GM21360 (cell line): ENCODE data around the gene NAV3.
A peak's percentile ranks its signal among the peaks of the same experiment; 100 is the strongest.

Source experiments
- ATAC-seq: cut with Tn5 transposase; IDR thresholded peaks from one replicate; pipeline ENCODE4 v1.9.1; 2021; ENCODE audit warnings: mild to moderate bottlenecking, moderate library complexity; ENCODE audit not compliant: unreplicated experiment

The NAV3 gene

DNA sequence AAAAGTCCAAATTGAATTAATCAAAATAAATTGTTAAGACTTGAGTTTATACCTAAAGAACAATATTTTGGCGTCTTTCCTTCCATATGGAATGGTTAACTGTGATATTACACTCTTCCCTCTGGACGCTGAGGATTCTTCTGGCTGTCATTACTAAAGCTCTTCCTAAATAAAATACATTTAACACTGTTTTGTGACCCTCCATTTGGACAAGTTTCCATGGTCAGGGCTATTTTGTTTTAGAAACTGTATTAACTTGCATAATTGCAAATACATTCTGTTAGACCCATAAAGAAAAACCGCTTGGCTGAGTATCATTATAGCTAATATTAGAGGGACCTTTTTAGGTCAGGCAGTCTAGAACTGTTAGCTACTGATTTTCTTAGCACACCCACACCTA is 87.4 kb downstream of the NAV3 start:
- ATAC-seq = no peak

DNA sequence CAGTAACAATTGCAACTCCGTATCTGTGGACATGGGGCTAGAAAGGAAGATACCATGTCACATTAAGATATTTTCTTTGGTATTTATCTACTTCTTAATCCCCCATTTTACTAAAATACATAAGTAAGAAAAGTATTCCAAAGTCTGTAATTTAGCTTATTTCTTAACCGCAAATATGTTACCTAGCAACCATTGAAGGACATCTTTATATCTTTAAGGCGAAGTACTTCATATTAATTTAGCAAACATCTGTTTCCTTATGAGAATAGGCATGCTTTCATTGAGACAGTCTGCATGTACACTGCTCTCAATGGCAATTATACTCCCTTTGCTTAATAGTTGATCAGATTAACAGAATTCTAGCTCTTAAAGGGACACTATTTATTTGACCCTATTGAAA is 88.8 kb downstream of the NAV3 start:
- ATAC-seq = no peak

DNA sequence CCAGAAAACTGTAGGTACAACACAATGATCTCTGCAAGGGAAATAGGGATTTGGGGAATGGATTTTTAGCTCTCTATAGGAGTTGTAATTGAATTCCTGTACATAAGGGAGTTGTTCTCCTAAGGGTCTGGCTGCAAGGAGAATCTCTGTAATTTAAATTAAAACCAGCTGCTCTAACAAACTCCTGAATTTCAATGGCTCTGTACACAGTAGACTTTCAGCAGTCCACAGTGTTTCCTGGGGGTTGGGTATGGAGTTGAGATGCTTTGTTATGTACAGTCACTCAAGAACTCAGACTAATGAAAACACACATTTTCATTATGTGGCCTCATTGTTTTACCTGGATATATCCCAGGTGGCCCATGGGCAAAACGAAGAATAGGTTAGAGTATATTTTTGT is 93.2 kb downstream of the NAV3 start:
- ATAC-seq = no peak

DNA sequence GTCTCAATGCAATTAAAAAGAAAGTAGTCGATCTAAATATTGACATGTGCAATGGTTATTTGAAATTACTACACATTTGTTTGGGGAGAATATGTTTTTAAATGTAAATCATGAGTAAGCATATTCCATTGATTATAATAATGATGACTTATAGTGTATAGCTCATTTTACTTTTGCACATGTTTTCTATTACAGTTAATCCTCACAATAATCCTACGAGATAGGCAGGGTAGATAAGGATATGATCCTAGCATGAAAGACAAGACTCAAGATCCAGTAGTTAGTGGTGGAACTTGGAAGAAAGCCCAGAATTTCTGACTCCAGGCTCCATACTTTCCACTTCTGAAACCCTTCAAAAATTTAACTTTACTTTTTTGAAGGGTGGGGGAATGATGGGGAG is 94.0 kb downstream of the NAV3 start:
- no peak for ATAC-seq

GRCh38 chr12:77925536-77926108 is 94.9 kb downstream of the NAV3 start:
- ATAC-seq = peak; percentile 100

GRCh38 chr12:77928078-77928477 is 97.4 kb downstream of the NAV3 start:
- no peak for ATAC-seq

GRCh38 chr12:77932216-77932615 is 101.5 kb downstream of the NAV3 start:
- no peak for ATAC-seq

DNA sequence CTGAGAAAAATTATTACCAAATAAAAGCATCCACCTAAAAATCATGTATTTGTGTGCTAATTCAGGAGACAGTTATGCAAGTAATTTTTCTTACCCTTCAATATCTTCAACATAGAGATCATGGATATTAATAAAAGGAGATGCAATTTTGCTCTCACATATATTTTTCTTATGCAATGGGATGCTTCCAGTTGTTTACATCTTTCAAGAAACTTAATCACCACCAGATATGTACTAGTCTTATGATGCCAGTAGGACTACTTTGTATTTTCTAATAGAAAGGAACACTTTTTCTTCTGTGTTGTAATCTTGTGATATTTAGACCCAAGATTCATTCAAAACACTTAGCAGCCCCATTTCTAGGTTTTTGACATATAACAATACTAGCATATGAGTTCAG is 107.6 kb downstream of the NAV3 start:
- no peak for ATAC-seq

- no peak for ATAC-seq
These were observed 109.3 kb downstream of the NAV3 start for GRCh38 chr12:77940011-77940423.

DNA sequence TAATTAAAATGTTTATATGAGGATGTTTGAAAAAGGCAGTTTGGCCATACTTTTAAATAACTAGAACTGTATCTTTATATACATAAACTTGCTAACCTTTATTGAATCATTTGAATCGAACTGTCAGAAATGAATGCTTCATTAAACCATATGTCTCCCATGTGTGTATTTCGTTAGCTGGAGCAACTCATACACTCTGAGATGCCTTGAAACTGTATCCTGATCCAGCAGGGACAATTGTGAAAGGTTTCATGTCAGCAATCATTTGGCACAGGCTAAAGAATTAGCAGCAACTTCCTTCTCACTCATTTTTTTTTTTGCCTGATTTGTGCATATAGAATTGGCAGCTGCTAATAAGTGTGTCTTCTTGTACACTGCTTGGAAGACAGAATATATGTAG is 109.9 kb downstream of the NAV3 start:
- no peak for ATAC-seq

GRCh38 chr12:77941401-77941800 is 110.7 kb downstream of the NAV3 start:
- no peak for ATAC-seq

DNA sequence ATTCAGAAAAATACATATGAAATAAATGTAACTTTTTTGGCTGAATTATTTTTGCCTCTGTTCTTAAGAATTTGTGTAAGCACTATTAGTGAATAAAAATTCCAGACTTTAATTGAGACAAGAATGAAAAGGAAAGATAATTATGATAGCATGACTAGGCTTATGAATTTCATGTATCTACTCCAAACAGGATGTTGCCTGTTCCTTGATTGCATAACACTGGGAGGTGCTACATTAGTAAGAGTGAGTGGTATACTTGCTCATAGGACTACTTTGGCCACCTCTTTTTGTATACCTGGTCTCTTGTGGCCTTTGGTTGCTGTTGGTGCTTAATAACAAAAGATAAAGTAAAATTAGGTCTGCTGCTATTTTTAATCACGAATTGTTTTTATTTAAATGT is 112.8 kb downstream of the NAV3 start:
- ATAC-seq = no peak

GRCh38 chr12:77946541-77947061 is 115.9 kb downstream of the NAV3 start:
- ATAC-seq = no peak

- ATAC-seq = no peak
These were observed 116.6 kb downstream of the NAV3 start for GRCh38 chr12:77947330-77947729.

DNA sequence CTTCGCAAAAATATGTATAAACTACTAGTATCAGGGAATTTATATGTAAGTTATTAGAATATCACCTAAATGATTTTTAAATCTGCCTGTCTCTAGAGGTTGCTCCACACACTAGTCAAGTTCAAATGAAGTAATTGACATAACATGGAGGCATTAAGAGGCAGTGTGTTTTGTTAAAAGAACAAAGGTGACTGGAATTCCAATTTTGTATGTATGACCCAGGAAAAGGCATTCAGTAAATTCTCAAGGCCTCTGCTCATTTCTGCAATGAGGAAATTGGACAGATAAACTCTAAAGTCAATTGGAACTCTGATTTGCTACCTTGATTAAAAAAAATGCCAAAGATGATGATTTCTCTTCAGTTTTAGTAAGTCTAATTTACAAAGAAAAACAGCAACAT is 117.1 kb downstream of the NAV3 start:
- no peak for ATAC-seq

GRCh38 chr12:77949943-77950342 is 119.2 kb downstream of the NAV3 start:
- ATAC-seq = no peak

DNA sequence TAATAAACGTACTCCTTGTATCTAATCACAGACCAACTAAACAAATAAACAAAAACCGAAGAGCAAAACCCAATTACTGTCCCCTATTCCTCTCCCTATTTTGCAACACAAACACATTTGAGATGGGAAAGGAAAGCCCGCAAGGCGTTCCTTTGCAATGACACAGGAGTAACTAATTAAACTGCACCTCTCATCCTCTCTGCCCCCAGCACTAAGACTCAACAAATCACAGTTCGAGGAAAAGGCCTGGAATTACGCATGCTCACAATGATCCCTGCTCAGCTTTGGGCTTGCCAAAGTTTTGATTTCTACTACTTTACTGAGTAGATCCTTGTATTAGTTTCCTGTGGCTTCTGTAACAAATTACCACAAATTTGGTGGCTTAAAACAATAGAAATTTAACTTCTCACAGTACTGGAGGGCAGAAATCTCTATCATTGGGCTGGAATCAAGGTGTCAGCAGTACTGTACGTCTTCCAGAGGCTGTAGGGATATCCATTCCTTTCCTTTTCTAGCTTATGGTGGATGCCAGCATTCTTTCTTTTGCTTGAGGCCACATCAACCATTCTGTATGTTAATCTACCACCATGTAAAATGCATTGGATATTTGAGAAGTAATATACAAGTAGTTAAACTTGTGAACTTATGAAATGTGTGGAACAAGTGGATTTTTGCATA is 123.0 kb downstream of the NAV3 start:
- no peak for ATAC-seq

GRCh38 chr12:77954206-77954555 is 123.5 kb downstream of the NAV3 start:
- ATAC-seq = no peak

GRCh38 chr12:77957062-77957461 is 126.4 kb downstream of the NAV3 start:
- ATAC-seq = no peak

GRCh38 chr12:77963576-77964178 is 133.0 kb downstream of the NAV3 start:
- no peak for ATAC-seq

DNA sequence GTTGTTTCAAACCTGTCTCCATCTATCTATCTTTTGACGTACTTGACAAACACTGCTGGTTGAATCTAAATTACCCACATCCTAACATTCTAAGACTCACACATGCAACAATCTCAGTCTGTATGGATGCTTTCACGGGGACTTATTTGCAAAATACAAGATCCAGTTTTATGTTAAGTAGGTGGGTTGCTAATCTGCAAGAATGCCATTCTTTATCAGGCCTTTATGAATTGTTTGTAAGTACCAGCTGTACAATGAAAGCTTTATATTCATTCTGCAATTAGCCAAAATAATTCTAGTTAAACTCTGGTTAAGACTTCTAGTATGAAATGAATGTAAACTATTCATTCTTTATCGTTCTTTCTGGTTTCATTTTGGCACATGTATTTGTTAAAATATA is 135.1 kb downstream of the NAV3 start:
- ATAC-seq = no peak

GRCh38 chr12:77968021-77968420 is 137.3 kb downstream of the NAV3 start:
- ATAC-seq = no peak
